Measurements from ENCODE around the gene PI4KA.

DNA sequence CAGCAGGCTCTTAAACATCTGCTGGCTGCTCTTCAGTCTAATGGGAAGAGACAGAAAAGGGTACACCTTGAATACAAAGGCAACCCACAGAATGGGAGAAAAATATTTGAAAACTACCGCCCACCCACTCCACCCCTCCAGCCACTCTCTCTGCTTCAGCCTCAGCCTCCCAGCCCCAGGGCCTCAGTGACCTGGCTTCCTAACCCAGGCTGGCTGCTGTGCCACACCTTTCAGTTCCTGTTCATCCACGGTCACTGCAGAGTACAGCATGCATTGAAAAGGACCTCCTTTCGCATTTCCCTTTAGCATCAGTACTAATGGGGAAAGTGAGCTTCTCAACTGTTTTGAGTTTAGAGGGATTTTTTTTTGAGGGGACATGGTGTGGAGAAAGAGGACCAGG lies 113.5 kb downstream of the PI4KA start:
- TF ChIP-seq, protein P1, sequence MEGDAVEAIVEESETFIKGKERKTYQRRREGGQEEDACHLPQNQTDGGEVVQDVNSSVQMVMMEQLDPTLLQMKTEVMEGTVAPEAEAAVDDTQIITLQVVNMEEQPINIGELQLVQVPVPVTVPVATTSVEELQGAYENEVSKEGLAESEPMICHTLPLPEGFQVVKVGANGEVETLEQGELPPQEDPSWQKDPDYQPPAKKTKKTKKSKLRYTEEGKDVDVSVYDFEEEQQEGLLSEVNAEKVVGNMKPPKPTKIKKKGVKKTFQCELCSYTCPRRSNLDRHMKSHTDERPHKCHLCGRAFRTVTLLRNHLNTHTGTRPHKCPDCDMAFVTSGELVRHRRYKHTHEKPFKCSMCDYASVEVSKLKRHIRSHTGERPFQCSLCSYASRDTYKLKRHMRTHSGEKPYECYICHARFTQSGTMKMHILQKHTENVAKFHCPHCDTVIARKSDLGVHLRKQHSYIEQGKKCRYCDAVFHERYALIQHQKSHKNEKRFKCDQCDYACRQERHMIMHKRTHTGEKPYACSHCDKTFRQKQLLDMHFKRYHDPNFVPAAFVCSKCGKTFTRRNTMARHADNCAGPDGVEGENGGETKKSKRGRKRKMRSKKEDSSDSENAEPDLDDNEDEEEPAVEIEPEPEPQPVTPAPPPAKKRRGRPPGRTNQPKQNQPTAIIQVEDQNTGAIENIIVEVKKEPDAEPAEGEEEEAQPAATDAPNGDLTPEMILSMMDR (conservative IDR thresholded peaks at IDR 0.05 in 1 of 2, IDR thresholded peaks at IDR 0.05 in 1 of 2; ENCODE audit: low read depth in 1 of 2, low read length in 2 of 2), result no peak
- no peak for TF ChIP-seq EZH2 (IDR thresholded peaks at IDR 0.05; ENCODE audit: low read length, missing control alignments)
